SIG-M5 treated with dmso at 0.1 percent for 504 hours (cell line): Measurements from ENCODE around the gene TMEM175.
"Not testable (repeated sequence)": the region's sequence is repeated elsewhere in the genome, so short reads cannot be mapped to it uniquely, and the experiment has no call there.

Source experiments
- DNase-seq: peaks from one replicate; lab custom pipeline; 2025; ENCODE audit not compliant: unreplicated experiment; lab: John Stamatoyannopoulos, UW

Gene TMEM175

DNA sequence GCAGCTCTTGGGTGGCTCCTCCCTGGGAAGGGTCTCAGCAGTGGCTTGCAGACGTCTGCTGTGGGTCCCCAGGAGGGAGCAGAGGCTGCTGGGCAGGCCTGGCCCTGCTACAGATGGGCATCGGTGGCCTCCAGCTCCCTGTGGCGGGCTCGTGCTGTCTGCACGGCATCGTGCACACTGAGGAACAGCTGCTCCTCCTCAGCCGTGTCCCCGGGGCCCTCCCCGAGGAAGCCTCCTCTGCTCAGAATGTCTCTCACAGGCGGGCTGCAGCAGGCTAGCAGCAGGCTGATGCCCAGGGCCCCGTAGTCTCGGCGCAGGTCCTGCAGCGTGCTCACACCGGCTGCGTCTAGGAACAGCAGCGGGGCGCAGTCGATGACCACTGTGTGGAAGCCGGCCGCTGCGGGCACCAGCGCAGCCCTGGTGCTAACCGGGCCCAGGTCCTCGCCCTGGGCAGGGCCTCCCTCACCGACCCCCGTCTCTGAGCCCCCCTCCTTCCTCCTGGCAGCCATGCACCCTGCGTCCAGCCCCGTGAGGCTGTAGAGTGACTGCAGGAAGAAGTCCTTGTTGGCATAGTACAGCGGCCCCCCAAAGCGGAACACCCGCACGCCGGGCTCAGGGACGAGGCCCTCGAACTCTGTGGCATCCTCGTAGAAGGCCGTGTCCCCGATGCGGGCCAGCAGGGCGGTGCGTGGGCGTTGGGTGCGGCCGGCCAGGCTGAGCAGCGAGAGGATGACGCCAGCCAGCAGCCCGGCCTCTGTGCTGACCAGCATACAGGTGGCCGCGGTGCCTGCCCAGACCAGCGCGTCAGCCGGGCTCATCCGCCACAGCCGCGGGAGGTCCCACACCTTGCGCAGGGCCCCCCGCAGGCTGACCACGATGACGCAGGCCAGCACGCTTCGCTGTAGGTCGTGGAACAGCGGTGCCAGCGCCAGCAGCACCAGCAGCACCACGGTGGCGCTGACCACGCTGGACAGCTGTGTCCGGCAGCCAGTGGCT, 56.8 kb downstream of the TMEM175 start:
- DNase-seq, result no peak

DNA sequence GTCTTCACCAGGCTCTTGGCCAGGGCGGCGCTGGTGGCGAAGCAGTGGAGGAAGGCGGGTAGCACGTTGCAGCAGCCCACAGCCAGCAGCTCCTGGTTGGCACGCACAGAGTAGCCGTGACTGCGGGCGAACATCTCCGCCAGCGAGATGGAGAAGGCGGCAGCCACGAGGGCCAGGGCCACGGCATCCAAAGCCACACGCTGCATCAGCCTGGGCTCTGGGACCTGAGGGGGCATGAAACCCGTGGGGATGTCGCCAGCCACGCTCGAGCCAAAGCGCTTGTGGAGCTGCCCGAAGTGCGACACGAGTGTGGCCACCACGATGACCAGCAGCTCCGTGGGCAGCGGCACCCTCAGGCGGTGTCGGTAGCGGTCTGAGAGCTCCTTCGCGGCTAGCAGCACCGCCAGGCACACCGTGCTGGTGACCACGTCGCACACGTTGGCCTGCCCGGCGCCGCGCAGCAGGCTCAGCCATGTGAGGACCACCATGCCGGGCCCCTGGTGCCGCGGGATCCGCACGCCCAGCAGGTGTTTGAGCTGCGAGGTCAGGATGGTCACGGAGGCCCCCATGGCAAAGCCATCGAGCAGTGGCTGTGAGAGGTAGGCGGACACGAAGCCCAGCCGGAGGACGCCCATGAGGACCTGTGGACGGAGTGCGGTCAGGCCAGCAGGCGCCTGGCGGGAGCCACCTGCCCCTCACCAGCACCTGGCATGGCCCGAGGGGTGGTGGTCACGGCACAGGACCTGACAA, 57.6 kb downstream of the TMEM175 start:
- DNase-seq, result no peak

DNA sequence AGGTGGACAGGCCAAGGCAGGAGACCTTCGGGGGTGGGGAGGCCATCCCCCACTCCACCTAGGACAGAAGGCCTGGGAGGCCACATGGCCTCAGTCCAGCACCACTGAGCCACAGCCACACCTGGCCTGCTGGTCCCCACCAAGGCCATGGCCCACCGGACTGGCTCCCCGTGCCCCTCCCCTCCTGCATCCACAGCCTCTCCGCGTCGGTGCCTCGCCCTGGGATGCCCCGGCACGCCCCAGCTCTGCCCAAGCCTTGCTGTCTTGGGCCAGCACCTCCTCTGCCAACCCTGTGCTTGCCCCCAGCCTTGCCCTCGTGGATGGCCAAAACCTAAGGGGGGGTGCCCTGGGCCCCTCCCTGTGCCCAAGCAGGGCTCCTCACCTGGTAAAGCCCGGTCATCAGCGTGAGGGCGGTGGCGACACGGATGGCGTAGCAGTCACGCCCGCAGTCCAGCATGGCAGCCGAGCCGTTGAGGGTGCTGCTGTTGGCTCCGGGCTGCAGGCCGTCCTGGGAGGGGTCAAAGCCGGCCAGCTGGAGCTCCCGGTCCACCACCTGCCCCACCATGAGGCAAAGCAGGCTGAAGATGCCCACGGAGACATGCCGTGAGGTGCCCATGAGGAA, 58.6 kb downstream of the TMEM175 start:
- no peak for DNase-seq

DNA sequence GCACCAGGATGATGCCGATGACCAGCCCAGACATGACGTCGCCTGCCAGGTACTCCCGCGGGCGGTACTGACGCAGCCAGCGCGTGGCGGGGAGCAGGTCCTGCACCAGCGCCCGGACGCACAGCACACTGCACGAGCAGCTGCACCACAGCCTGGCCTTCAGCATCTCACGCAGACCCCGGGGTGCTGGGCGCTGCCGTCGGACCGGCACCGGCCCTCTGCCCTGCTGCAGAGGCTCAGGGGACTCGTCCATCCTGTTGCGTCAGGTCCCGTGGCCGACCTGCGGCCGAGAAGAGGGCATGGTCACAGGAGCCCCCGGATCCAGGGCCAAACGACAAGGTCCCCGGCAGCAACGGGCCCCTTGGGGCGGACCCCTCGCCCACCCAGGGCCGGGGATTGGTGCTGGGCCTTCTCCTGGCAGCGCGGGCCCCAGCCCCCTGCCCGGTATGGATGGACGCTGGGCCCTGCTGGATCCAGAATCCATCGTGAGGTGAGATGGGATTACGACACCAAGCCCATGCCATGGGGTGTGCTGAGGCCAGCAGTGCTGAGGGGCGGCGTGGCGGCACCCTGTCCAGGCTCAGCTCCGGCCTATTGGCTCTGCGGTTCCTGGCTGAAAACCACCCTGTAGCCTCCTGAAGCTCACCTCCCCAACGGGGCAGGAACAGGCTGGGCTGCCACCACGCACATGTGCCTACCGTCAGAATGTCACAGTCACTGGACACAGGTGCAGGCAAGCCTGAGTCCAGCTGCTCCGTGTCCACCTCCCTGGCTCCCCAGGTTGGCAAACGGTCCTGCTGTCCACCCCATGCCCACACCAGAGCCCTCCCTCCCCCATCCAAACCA, 59.4 kb downstream of the TMEM175 start:
- no peak for DNase-seq

DNA sequence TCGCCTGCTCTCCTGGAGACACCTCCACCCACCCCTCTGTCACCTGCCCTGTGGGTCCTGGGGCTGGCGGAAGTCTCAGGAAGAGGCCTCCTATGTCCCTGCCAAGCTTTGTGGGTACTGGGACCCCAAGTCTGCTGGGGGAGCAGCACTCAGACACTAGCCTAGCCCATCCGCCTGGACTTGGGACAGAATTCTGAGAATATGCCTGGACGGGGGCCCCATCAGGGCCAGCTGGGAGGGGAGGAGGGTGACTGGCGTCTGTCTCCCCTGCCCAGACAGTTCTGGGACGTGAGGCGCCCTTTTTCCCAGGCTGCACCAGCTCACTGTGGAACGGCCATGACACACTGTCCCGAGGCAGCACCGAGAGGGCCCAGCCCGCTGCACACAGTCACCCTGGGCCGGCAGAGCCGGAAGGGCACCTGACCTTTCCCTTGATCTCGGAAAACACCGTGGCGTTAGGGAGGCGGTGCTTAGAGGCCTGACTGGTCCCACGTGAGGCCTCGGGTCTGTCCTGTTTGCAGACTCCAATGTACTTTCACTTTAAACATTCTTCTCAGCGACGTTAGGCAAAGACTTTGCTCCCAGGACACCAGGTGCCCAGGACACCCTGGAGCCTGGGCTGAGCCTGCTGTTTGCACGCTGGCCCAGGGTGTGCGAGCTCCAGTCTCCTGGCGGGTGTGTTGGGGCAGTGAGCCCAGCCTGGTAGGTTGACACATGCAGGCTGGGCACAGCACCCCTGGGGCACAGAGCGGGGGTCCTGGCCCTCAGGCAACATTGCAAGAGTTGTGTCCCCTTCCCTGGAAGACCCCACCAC, 60.2 kb downstream of the TMEM175 start:
- DNase-seq, result peak; percentile 28

DNA sequence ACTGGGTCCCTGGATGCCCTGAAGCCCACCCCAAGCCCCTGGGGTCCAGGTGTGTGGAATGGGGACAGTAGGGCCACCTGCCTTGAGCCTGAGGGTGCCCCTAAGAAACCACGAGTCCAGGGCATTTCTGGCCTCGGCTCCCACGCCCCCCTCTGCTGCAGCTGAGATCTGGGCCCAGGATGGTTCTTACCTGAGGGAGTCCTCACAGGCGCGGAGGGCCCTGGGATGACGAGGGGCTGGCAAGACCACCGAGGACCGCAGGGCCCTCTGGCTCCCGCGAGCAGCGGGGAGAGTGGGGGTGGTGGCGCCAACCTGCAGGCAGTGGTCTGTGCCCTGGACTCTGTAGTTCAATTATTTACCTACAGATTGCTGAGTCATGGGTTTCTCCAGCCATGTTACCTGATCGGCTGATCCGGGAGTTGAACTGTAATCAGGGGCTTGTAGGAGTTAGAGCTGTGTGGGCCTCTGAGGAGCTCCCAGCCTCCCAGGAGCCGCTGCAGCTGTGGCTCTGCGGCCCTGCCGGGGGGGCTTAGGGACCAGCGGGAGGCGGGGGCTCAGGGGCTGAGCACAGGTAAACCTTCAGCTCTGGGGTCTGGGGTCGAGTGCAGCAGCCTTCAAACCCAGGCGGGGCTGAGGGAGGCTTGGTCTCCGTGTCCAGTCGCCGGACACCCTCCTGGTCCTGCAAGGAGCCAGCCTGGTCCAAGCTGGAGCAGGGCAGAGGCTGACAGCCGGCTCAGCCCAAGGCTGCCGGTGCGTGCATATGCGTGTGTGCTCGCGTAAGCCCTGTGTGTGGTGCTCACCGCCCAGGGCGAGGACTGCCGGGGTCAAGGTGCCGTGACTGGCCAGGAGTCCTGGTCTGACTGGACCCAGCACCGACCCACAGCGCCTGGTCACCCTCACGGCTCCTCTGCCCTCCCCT, 61.1 kb downstream of the TMEM175 start, which contains the start of gene SLC26A1:
SLC26A1 (minus strand) TSS at position 294 of the 919 bp plus-strand sequence. CDS start 1,701 bp downstream, outside the sequence.
- no peak for DNase-seq

DNA sequence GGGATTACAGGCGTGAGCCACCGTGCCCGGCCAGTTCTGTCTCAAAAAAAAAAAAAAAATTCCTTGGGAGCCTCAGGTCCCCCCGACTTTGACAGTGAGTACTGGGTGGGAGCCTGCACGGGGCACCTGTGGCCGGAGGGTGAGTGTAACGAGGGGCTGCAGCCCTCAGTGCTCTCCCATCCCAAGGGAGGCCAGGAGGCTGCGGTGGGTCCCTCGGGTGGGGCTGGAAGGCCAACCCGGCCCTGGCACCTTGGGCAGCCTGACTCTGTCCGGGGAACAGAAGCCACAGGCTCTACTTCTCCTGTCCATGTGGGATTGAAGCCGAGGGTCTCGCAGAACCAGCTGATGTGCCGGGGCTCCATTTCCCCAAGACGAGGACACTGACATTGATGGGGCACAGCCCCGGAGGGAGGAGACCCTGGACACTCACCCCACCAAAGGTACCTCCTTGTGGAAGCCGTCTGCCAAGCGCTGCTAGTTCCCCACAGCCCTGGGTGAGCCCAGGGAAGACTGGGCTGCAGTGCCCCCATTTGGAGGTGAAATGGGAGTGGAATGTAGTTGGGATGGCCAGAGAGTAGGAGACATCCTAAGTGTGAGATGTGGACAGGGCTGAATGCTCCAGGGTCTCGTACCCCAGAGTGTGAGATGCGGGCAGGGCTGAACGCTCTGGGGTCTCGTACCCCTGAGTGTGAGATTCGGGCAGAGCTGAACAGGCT, 63.2 kb downstream of the TMEM175 start:
- DNase-seq, result no peak

DNA sequence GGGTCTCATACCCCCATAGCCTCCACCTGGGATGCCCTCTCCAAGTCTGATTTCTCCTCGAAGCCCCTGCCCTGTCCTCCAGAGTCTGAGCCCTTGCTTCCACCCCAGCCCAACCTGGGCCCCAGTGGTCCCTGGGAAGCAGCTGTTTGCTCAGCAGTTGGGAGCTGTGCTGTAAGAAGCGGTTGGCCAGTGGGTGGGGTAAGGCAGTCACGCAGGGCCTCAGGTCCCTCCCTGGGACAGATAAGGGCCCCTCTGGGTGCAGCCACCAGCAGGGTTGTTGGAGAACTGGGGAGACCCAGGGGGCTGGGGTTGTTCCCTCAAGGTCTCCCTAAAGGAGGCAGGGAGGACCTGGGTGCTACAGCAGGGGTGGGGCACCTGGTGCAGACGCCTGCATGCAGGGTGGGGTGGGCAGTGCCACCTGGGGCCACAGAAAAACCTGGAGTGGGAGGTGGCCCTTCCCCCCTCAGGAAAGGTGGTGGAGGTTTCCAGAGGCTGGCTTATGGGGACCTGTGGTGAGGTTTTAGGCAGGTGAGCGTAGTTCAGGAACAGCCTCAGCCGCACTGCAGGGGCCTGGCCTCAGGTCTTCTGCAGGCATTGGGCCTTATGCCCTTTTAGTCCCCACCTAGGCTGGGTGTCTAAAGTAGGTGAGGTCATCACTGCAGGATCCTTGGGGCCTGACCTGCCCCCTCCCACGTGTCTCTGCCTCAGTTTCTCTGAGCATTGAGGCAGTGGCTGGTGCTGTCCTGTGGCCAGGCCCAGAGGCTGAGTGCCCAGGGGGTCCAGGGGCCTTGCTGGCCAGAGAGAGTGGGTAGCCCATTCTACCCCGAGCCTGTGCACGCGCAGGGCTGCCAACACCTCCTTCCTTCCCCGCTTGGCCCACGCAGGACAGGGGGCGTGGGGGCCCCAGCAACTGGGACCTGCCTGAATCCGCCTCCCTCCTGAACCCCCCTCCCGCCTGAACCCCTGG, 64.1 kb downstream of the TMEM175 start:
- no peak for DNase-seq

DNA sequence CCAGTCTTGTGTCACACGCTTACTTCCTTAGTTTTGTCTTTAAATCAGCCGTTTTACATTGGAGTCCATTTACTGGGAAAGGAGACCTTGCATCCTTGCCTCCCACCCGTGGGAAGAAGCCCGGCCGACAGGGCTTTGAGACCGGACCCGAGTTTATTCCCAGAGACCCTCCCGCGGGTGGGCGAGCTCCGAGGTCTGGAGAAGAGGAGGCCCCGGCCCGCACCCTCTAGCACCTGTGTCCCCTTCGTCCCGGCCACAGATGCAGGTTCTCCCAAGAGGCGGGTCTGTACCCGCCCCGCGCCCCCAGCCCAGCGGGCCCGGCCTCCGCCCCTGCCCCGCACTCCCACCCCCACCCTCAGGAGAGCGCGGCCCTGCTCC, 64.7 kb downstream of the TMEM175 start:
- DNase-seq, result no peak

DNA sequence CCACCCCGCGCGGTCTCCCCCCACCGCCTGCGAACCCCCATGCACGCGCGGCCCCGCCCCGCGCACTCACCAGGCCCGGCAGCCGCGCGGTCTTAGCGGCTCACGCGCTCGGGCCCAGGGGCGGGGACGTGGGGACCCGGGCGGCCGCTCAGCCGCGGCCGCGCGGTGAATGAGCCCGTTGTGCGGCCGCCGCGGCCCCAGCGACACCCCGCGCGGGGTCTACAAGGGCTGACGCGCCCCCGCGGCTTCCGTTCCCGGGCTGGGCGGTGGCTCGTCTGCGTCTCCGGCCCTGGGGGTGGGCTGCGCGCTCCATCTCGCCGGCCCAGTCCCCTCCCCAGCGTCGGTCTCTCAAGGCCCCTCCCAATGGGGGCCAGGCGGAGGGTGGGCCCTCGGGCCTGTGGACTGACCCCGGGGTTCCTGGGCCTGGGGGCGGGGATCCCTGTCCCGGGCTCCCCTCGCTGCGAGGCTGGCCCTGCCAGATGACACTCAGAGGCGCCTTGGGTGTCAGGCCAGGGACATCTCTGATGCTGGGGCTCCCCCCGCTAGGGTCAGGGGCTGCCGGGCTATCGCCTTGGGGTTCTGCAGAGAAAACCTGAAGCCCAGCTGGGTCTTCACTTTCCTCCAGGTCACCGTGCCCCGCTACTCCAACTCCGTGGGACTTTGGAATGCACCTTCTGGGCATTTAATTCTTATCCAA, 65.3 kb downstream of the TMEM175 start:
- DNase-seq, result no peak

DNA sequence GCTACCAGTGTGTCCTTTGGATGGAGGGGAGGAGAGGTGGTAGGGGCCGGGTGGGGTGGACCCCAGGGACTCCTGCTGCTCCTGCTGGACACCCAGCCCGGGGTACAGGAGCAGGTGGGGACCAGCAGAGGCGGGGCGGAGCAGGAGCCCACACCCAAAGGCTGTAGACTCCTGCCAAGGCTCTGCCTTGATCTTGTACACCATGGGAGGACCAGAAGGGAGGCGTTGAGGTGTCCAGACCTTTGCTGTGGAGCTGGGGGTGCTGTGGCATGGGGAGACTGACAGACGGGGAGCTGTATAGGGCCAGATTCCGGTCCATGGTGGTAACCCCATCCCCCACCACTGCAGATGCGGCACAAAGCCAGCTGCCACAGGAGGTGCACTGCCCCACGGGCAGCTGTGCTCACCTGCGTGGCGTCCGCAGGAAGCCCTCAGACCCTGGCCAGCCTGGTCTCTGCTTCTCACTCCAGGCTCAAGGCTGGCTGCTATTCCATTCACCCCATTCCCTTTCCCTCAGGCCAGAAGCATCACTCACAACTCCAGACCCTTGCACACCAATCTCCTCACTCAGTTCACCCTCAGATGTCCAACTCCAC, 65.9 kb downstream of the TMEM175 start:
- no peak for DNase-seq

DNA sequence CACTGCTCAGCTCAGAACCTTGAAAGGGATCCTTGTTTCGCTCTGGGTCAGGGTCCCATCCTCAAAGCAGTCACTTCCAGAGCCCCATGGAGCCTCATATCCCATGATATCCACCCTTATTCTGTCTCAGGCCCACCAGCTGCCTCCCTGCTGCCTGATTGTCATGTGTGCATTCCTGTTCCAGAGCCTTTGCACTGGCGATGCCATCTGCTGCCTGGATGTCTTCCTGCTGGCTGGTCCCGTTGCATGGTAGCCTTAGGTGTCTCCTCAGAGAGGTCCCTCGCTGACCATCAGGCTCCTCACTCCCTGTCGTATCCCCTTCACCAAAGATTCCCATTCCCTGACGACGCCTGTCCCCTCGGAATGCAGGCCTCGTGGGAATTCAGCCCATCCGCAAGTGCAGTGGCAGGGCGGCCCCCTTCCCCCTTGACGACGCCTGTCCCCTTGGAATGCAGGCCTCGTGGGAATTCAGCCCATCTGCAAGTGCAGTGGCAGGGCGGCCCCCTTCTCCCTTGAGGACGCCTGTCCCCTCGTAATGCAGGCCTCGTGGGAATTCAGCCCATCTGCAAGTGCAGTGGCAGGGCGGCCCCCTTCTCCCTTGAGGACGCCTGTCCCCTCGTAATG, 67.1 kb downstream of the TMEM175 start:
- DNase-seq, result not testable (repeated sequence)

DNA sequence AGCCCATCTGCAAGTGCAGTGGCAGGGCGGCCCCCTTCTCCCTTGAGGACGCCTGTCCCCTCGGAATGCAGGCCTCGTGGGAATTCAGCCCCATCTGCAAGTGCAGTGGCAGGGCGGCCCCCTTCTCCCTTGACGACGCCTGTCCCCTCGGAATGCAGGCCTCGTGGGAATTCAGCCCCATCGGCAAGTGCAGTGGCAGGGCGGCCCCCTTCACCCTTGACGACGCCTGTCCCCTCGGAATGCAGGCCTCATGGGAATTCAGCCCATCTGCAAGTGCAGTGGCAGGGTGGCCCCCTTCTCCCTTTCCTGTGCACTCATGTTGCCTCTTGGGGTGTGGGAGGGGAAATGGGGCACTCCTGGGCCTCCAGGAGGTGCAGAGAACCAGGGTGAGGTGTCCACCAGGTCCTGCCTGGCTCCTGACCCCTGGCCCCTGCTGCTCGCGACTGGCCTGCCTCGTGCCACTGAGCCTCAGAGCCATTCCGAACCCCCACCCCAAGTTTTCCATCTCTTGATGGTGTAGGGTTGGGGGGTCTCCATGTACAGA, 67.7 kb downstream of the TMEM175 start:
- no peak for DNase-seq

DNA sequence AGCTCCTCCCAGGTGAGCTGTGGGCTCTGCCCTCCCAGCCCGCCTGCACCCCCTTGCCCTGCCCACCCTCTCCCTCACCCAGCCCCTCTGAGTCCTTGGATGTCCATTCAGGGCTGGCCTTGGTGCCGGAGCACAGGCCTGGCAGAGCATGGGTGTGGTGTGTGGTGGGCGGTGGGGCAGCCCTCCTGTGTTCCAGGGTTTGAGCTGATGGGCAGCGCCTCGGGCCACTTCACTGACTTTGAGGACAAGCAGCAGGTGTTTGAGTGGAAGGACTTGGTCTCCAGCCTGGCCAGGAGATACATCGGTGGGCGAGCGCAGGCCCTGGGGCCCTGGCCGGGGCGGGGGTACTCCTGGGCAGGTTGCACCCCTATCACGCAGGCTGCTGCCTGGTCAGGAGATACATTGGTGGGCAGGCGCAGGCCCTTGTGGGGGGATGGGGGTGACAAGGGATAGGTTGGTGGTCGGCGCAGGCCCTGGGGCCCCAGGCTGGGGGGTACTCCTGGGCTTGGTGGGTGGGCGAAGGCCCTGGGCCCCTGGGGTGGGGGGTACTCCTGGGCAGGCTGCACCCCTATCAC, 68.5 kb downstream of the TMEM175 start:
- no peak for DNase-seq
